Upper lobe of left lung (tissue), 6 donors: ENCODE data around the gene SEMA6D. TPM values are rescaled to one million over a fixed set of nuclear protein-coding genes. Genes with fewer than 3 reads are reported as not detected.

Experiments
- ATAC-seq, 2 donors: fragments of 200-7000 bp; cut with Tn5 transposase; one replicate each; pipeline ENCODE4 v1.9.1; 2022; ENCODE audit warnings: mild to moderate bottlenecking in 2 of 2, moderate library complexity in 2 of 2; ENCODE audit not compliant: low FRiP score in 2 of 2
- DNase-seq, 2 donors: peaks; one replicate each; pipeline ENCODE4 v3.0.0-alpha.2; 2019 to 2020
- H3K27ac ChIP-seq, 4 donors: fragments of 200-600 bp; sonication (generic); one replicate each; pipeline ENCODE4 v1.5.1; 2016 to 2019
- H3K27me3 ChIP-seq, 4 donors: fragments of 200-600 bp; sonication (generic); one replicate each; pipeline ENCODE4 v1.5.1; 2017 to 2019
- H3K36me3 ChIP-seq, 4 donors: fragments of 200-600 bp; sonication (generic); one replicate each; pipeline ENCODE4 v1.5.1; 2016 to 2019
- H3K4me1 ChIP-seq, 4 donors: fragments of 200-600 bp; sonication (generic); one replicate each; pipeline ENCODE4 v1.5.1; 2018 to 2019
- H3K4me3 ChIP-seq, 4 donors: fragments of 200-600 bp; sonication (generic); one replicate each; pipeline ENCODE4 v1.5.1; 2017 to 2019; ENCODE audit warnings: mild to moderate bottlenecking in 2 of 4, moderate library complexity in 1 of 4
- H3K9me3 ChIP-seq, 4 donors: fragments of 200-600 bp; sonication (generic); one replicate each; pipeline ENCODE4 v1.5.1; 2018 to 2019
- EP300 ChIP-seq, 4 donors: sonication (generic); formaldehyde crosslinking; IDR thresholded peaks; one replicate each; pipeline ENCODE4 v1.5.1; 2017; ENCODE audit warnings: antibody characterized with exemption in 4 of 4, control low read depth in 2 of 4
- POLR2A ChIP-seq, 4 donors: fragments of 450-650 bp; IDR thresholded peaks; one replicate each; pipeline ENCODE4 v1.5.1; 2016 to 2017; ENCODE audit warnings: antibody characterized with exemption in 4 of 4, mild to moderate bottlenecking in 2 of 4
- POLR2AphosphoS5 ChIP-seq, 2 donors: sonication (generic); formaldehyde crosslinking; IDR thresholded peaks; one replicate each; pipeline ENCODE4 v1.5.1; 2017; ENCODE audit warnings: antibody characterized with exemption in 2 of 2
- WGBS, 2 donors: methylation state at CpG; one replicate each; pipeline ENCODE4 v1.1.5; 2017 to 2018; 5-methylcytosine and 5-hydroxymethylcytosine counted together
- total RNA-seq, 6 donors: library from RNA; depleted of rRNA in 4 of 6; stranded (reverse); fragments of >200 nt in 4 of 6; gene quantifications; one replicate each; pipeline versions ENCODE4 v1.1.0 to v1.2.1, GENCODE V29; 2016 to 2021
- TF ChIP-seq, protein P1 (sequence below), 6 experiments: fragments of 450-650 bp in 4 of 6; fragments of 200-600 bp in 2 of 6; sonication (generic) in 2 of 6; IDR thresholded peaks; one replicate each; pipeline ENCODE4 v1.5.1; 2016 to 2019; ENCODE audit warnings: antibody characterized with exemption in 6 of 6
- donor health status: DM: no; HTN: no; CAD: no; lungs with moderate emphysema.
- donor health status: DM: no; HTN: yes; CAD: no; lungs with severe emphysema.

SEMA6D gene
- total RNA-seq, 6 donors from 2014 or later: 6.9 to 10.5 (median 9.0) TPM

GRCh38 chr15:47811172-47811571, 93.9 kb downstream of the SEMA6D start:
- Histone ChIP-seq H3K27me3 (no peaks in the 10 kb centered on the region), H3K9me3 (no peaks in the 10 kb centered on the region), H3K4me3 (no peak overlapping the region), H3K27ac (no peak overlapping the region), H3K36me3 (no peaks in the 10 kb centered on the region), H3K4me1 (no peaks in the 10 kb centered on the region)
- TF ChIP-seq, protein P1, sequence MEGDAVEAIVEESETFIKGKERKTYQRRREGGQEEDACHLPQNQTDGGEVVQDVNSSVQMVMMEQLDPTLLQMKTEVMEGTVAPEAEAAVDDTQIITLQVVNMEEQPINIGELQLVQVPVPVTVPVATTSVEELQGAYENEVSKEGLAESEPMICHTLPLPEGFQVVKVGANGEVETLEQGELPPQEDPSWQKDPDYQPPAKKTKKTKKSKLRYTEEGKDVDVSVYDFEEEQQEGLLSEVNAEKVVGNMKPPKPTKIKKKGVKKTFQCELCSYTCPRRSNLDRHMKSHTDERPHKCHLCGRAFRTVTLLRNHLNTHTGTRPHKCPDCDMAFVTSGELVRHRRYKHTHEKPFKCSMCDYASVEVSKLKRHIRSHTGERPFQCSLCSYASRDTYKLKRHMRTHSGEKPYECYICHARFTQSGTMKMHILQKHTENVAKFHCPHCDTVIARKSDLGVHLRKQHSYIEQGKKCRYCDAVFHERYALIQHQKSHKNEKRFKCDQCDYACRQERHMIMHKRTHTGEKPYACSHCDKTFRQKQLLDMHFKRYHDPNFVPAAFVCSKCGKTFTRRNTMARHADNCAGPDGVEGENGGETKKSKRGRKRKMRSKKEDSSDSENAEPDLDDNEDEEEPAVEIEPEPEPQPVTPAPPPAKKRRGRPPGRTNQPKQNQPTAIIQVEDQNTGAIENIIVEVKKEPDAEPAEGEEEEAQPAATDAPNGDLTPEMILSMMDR (IDR thresholded peaks at IDR 0.05): no peak
- TF ChIP-seq EP300 (IDR thresholded peaks at IDR 0.05) (no peak), POLR2AphosphoS5 (IDR thresholded peaks at IDR 0.05) (no peak), POLR2A (IDR thresholded peaks at IDR 0.05) (no peak)
- 13 to 21% methylated on average over 1 of the region's 1 CpG for WGBS, 2 donors
- no peak for DNase-seq
- no peak for ATAC-seq

DNA sequence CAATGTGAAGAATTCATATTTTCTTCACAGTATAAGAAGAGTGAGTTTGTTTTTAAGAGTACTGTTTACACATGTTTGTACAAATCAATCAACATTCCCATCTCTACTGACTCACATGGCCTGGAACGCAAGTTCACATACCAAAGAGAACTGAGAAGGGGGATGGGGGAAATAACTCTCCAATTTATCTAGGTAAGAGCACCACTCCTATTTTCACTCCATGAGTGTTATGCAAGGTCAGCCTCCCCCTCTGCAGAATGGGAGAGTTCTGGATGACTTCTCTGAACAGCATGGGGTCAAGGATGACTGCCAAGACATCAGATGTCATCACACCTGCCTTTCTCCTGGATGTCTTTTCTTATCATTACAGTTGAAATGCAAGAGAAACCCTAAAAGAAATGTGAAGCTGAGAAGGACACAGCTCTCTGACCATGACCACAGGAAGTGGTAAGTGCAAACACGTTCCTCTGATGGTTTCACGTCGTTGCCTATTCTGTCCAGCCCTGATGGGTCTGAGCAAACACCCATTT, 95.2 kb downstream of the SEMA6D start:
- ATAC-seq (peak; percentile 28 to 67), DNase-seq (no peak)
- TF ChIP-seq EP300 (IDR thresholded peaks at IDR 0.05): peak in 2 of 4 donors; percentile 15 to 41
- TF ChIP-seq, protein P1 (IDR thresholded peaks at IDR 0.05): no peak
- Histone ChIP-seq H3K4me3 (no peak overlapping the region), H3K36me3 (no peaks in the 10 kb centered on the region), H3K27ac (no peak overlapping the region), H3K9me3 (no peaks in the 10 kb centered on the region), H3K4me1 (no peaks in the 10 kb centered on the region), H3K27me3 (no peaks in the 10 kb centered on the region)
- 52 to 67% methylated on average over 4 of the region's 4 CpGs for WGBS, 2 donors

GRCh38 chr15:47813748-47814384, 96.6 kb downstream of the SEMA6D start:
- ATAC-seq (no peak), DNase-seq (no peak)
- no peak overlapping the region for H3K4me3 ChIP-seq
- H3K36me3 ChIP-seq: no peaks in the 10 kb centered on the region
- 57 to 67% methylated on average over 5 of the region's 5 CpGs for WGBS, 2 donors
- no peak overlapping the region for H3K27ac ChIP-seq
- TF ChIP-seq POLR2AphosphoS5 (IDR thresholded peaks at IDR 0.05): no peak
- TF ChIP-seq EP300 (IDR thresholded peaks at IDR 0.05): no peak
- no peak for TF ChIP-seq POLR2A (IDR thresholded peaks at IDR 0.05)
- no peaks in the 10 kb centered on the region for H3K27me3 ChIP-seq
- no peaks in the 10 kb centered on the region for H3K4me1 ChIP-seq
- H3K9me3 ChIP-seq: no peaks in the 10 kb centered on the region

GRCh38 chr15:47814620-47815019, 97.3 kb downstream of the SEMA6D start:
- WGBS, 2 donors: 70 to 88% methylated on average over 1 of the region's 1 CpG
- no peak overlapping the region for H3K27ac ChIP-seq

DNA sequence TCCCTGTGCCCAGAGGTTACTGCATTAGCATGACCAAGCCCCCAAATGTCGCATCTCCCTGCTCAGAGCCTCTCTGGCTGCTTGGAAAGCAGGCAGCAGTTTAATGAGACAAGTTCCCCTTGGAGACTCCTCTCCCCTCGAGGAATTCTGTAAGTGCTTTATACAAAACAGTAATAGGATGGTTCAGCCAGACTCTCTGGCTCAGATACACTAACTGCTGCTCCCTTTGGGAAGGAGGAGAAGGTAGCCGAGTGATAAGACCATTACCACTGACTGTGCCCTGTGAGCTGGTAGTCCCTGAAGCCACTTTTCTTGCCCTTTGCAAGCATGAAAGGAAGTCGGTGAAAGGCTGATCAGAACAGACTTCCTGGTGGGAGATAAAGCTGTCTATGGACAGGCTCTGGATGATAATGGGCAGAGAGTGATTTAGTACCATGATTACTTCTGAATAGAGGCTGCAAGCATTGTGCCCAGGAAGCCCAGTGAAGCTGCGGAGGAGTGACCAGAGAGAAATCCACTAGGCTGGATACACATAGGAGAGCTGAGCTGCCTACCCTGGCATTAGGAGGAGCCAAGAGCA, 100.8 kb downstream of the SEMA6D start:
- TF ChIP-seq POLR2A (IDR thresholded peaks at IDR 0.05) (no peak), POLR2AphosphoS5 (IDR thresholded peaks at IDR 0.05) (no peak), EP300 (IDR thresholded peaks at IDR 0.05) (no peak)
- TF ChIP-seq, protein P1 (IDR thresholded peaks at IDR 0.05): no peak
- Histone ChIP-seq H3K4me1 (no peaks in the 10 kb centered on the region), H3K9me3 (no peaks in the 10 kb centered on the region), H3K4me3 (no peak overlapping the region), H3K27ac (no peak overlapping the region), H3K36me3 (no peaks in the 10 kb centered on the region), H3K27me3 (no peaks in the 10 kb centered on the region)
- 68% methylated on average over 5 of the region's 5 CpGs for WGBS, 2 donors
- no peak for DNase-seq
- ATAC-seq: no peak

More at GRCh38 chr15:47814620-47815019, 97.3 kb downstream of the SEMA6D start:
- Histone ChIP-seq H3K4me1 (no peaks in the 10 kb centered on the region), H3K4me3 (no peak overlapping the region), H3K36me3 (no peaks in the 10 kb centered on the region), H3K9me3 (no peaks in the 10 kb centered on the region), H3K27me3 (no peaks in the 10 kb centered on the region)
- TF ChIP-seq POLR2A (IDR thresholded peaks at IDR 0.05) (no peak), POLR2AphosphoS5 (IDR thresholded peaks at IDR 0.05) (no peak), EP300 (IDR thresholded peaks at IDR 0.05) (no peak)
- TF ChIP-seq, protein P1 (IDR thresholded peaks at IDR 0.05): no peak
- DNase-seq: no peak
- ATAC-seq: no peak
